ENCODE measurements around the gene LOC101059915.
A peak's percentile ranks its signal among the peaks of the same experiment; 100 is the strongest.
"Not testable (repeated sequence)": the region's sequence is repeated elsewhere in the genome, so short reads cannot be mapped to it uniquely, and the experiment has no call there.

Gene LOC101059915

GRCh38 chrX:71669492-71669891, 2.1 kb downstream of the LOC101059915 start:
- 30 to 59% methylated on average over 6 to 13 of the region's 13 CpGs for WGBS, 2 donors
- Histone ChIP-seq H3K36me3 (no peaks in the 10 kb centered on the region), H3K4me1 (no peaks in the 10 kb centered on the region), H3K27ac (no peak overlapping the region), H3K9me3 (no peaks in the 10 kb centered on the region), H3K4me3 (no peak overlapping the region), H3K27me3 (no peaks in the 10 kb centered on the region)
- no peak for DNase-seq (ENCODE audit: low spot score in 2 of 2)
- TF ChIP-seq CTCF (IDR thresholded peaks at IDR 0.05) (no peak), POLR2A (IDR thresholded peaks at IDR 0.05) (no peak), EP300 (IDR thresholded peaks at IDR 0.05) (no peak)

- peak in 1 of 5 experiments; percentile 45 for TF ChIP-seq CTCF (IDR thresholded peaks at IDR 0.05)
- not testable (repeated sequence) for H3K36me3 ChIP-seq; DNase-seq (ENCODE audit: low spot score in 2 of 2); H3K27ac ChIP-seq; H3K4me1 ChIP-seq; H3K9me3 ChIP-seq; H3K4me3 ChIP-seq; H3K27me3 ChIP-seq
- 14 to 46% methylated on average over 3 to 10 of the region's 10 CpGs for WGBS, 2 donors
These were observed 2.6 kb downstream of the LOC101059915 start for GRCh38 chrX:71669947-71670346.

- 68% methylated on average over 12 of the region's 12 CpGs; no CpG with 5 or more reads in 1 of the 2 donors for WGBS, 2 donors
- DNase-seq (ENCODE audit: low spot score in 2 of 2): no peak
- Histone ChIP-seq H3K4me3 (no peak overlapping the region), H3K27ac (no peak overlapping the region), H3K4me1 (no peaks in the 10 kb centered on the region), H3K27me3 (no peaks in the 10 kb centered on the region), H3K9me3 (no peaks in the 10 kb centered on the region), H3K36me3 (no peaks in the 10 kb centered on the region)
- TF ChIP-seq EP300 (IDR thresholded peaks at IDR 0.05): no peak
- no peak for TF ChIP-seq POLR2A (IDR thresholded peaks at IDR 0.05)
- no peak for TF ChIP-seq CTCF (IDR thresholded peaks at IDR 0.05)
These were observed 3.9 kb downstream of the LOC101059915 start for GRCh38 chrX:71671043-71671780.

- WGBS, 2 donors: 85 to 91% methylated on average over 11 of the region's 11 CpGs
- H3K4me1 ChIP-seq: no peaks in the 10 kb centered on the region
- no peak overlapping the region for H3K27ac ChIP-seq
These were observed 4.6 kb downstream of the LOC101059915 start for GRCh38 chrX:71671938-71672337.

GRCh38 chrX:71675636-71676035, 8.3 kb downstream of the LOC101059915 start:
- H3K36me3 ChIP-seq; H3K27me3 ChIP-seq; H3K9me3 ChIP-seq; DNase-seq (ENCODE audit: low spot score in 2 of 2); H3K4me3 ChIP-seq; H3K4me1 ChIP-seq; H3K27ac ChIP-seq: not testable (repeated sequence)
- 90% methylated on average over 14 of the region's 23 CpGs; no CpG with 5 or more reads in 1 of the 2 donors for WGBS, 2 donors

More at GRCh38 chrX:71671938-71672337, 4.6 kb downstream of the LOC101059915 start:
- H3K27me3 ChIP-seq: no peaks in the 10 kb centered on the region
- DNase-seq (ENCODE audit: low spot score in 2 of 2): no peak
- no peaks in the 10 kb centered on the region for H3K36me3 ChIP-seq
- TF ChIP-seq POLR2A (IDR thresholded peaks at IDR 0.05) (no peak), CTCF (IDR thresholded peaks at IDR 0.05) (no peak), EP300 (IDR thresholded peaks at IDR 0.05) (no peak)
- H3K4me3 ChIP-seq: no peak overlapping the region
- no peaks in the 10 kb centered on the region for H3K9me3 ChIP-seq

- H3K27ac ChIP-seq; H3K4me3 ChIP-seq; H3K9me3 ChIP-seq; H3K27me3 ChIP-seq; H3K36me3 ChIP-seq; H3K4me1 ChIP-seq; DNase-seq (ENCODE audit: low spot score in 2 of 2): not testable (repeated sequence)
- 88% methylated on average over 37 of the region's 43 CpGs; no CpG with 5 or more reads in 1 of the 2 donors for WGBS, 2 donors
These were observed 8.9 kb downstream of the LOC101059915 start for GRCh38 chrX:71676068-71676795.

GRCh38 chrX:71677195-71677594, 9.8 kb downstream of the LOC101059915 start:
- H3K27ac ChIP-seq; DNase-seq (ENCODE audit: low spot score in 2 of 2); H3K9me3 ChIP-seq; H3K27me3 ChIP-seq; H3K36me3 ChIP-seq; H3K4me1 ChIP-seq; H3K4me3 ChIP-seq: not testable (repeated sequence)
- WGBS, 2 donors: 52 to 62% methylated on average over 4 to 6 of the region's 6 CpGs

All from tibial nerve (tissue), 4 donors.